ENCODE data around the gene ZNF771.

ZNF771 gene

DNA sequence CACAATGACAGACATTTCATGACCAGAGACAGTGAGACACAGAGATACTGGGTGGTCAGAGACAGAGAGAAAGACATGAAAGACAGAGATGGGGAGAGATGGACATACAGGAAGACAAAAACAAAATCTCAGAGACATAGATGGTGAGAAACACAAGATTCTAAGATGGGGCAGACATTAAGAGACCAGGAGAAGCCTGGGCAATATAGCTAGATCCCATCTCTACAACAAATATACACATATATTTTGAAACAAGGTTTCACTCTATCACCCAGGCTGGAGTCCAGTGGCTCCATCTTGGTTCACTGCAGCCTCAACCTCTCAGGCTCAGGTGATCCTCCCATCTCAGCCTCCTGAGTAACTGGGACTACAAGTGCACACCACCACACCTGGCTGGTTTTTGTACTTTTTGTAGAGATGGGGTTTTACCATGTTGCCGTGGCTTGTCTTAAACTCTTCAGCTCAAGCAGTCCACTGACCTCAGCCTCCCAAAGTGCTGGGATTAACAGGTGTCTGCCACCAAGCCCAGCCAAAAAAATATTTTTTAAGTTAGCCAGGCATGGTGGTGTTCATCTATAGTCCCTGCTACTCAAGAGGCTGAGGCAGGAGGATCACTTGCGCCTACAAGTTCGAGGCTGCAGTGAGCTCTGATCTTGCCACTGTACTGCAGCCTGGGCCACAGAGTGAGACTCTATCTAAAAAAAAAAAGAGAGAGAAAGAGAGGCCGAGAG is 27.2 kb upstream of the ZNF771 start:
- Histone ChIP-seq H3K4me3 (no peak overlapping the region), H3K4me1 (peaks cover 0 to 26% (median 15%) of the 10 kb centered on the region in 4 donors), H3K36me3 (no peaks in the 10 kb centered on the region), H3K27ac (no peak overlapping the region), H3K9me3 (no peaks in the 10 kb centered on the region), H3K27me3 (no peaks in the 10 kb centered on the region)
- DNase-seq = no peak
- TF ChIP-seq, protein P1, sequence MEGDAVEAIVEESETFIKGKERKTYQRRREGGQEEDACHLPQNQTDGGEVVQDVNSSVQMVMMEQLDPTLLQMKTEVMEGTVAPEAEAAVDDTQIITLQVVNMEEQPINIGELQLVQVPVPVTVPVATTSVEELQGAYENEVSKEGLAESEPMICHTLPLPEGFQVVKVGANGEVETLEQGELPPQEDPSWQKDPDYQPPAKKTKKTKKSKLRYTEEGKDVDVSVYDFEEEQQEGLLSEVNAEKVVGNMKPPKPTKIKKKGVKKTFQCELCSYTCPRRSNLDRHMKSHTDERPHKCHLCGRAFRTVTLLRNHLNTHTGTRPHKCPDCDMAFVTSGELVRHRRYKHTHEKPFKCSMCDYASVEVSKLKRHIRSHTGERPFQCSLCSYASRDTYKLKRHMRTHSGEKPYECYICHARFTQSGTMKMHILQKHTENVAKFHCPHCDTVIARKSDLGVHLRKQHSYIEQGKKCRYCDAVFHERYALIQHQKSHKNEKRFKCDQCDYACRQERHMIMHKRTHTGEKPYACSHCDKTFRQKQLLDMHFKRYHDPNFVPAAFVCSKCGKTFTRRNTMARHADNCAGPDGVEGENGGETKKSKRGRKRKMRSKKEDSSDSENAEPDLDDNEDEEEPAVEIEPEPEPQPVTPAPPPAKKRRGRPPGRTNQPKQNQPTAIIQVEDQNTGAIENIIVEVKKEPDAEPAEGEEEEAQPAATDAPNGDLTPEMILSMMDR (IDR thresholded peaks at IDR 0.05) = no peak
- intact Hi-C loops (cut with DNase I; ENCODE audit: low total_unique reads) = no loop called here

DNA sequence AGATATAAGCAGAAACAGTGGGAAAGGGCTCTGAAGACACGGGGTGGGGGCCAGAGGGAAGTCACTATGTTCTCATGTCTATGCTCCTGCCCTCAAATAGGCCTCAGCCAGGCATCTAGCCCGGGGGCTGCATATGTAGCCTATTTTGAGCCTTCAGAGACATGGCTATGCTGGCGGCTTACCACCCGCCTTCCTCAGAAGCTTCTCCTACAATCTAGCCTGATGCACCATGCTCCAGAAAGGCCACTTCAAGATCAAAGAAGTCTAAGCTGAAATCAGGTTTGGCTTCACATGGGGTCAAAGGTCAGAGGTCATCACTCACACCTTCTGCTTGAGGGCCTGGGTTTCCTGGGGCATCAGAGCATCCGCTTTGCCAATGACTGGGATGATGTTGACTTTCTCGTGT is 26.6 kb upstream of the ZNF771 start:
- Histone ChIP-seq H3K36me3 (no peaks in the 10 kb centered on the region), H3K27me3 (no peaks in the 10 kb centered on the region), H3K27ac (no peak overlapping the region), H3K4me3 (no peak overlapping the region), H3K9me3 (no peaks in the 10 kb centered on the region), H3K4me1 (peaks cover 0 to 26% (median 15%) of the 10 kb centered on the region in 4 donors)
- TF ChIP-seq, protein P1 (IDR thresholded peaks at IDR 0.05) = no peak
- intact Hi-C loops (cut with DNase I; ENCODE audit: low total_unique reads) = no loop called here
- DNase-seq = no peak

GRCh38 chr16:30381291-30382041 is 25.9 kb upstream of the ZNF771 start:
- peaks cover 0 to 24% (median 15%) of the 10 kb centered on the region in 4 donors for H3K4me1 ChIP-seq
- no peak overlapping the region for H3K27ac ChIP-seq
- no peak overlapping the region for H3K4me3 ChIP-seq
- H3K27me3 ChIP-seq = no peaks in the 10 kb centered on the region
- DNase-seq = no peak
- H3K9me3 ChIP-seq = no peaks in the 10 kb centered on the region
- intact Hi-C loops (cut with DNase I; ENCODE audit: low total_unique reads) = no loop called here
- TF ChIP-seq, protein P1 (IDR thresholded peaks at IDR 0.05) = no peak
- H3K36me3 ChIP-seq = no peaks in the 10 kb centered on the region

GRCh38 chr16:30382111-30382881 is 25.1 kb upstream of the ZNF771 start, which contains the start of gene SEPTIN1:
Gene SEPTIN1 (minus strand): TSS chr16:30382561. CDS start chr16:30382542, 19 bp downstream.
- DNase-seq = no peak
- H3K4me3 ChIP-seq = no peak within 1 kb of the TSS
- intact Hi-C loops (cut with DNase I; ENCODE audit: low total_unique reads) = no loop called here
- TF ChIP-seq, protein P1 (IDR thresholded peaks at IDR 0.05) = no peak
- no peaks in the 10 kb centered on the region for H3K9me3 ChIP-seq
- peaks cover 0 to 16% (median 10%) of the 10 kb centered on the region in 4 donors for H3K4me1 ChIP-seq
- no peaks in the 10 kb centered on the region for H3K27me3 ChIP-seq
- no peaks in the 10 kb centered on the region for H3K36me3 ChIP-seq
- H3K27ac ChIP-seq = no peak within 1 kb of the TSS

- H3K36me3 ChIP-seq = no peaks in the 10 kb centered on the region
Measured at GRCh38 chr16:30383521-30383920, 23.9 kb upstream of the ZNF771 start.

More at GRCh38 chr16:30383521-30383920, 23.9 kb upstream of the ZNF771 start:
- H3K4me1 ChIP-seq = peaks cover 0 to 13% (median 8%) of the 10 kb centered on the region in 4 donors
- TF ChIP-seq, protein P1 (IDR thresholded peaks at IDR 0.05) = no peak
- H3K9me3 ChIP-seq = no peaks in the 10 kb centered on the region
- no peak overlapping the region for H3K27ac ChIP-seq
- H3K4me3 ChIP-seq = no peak overlapping the region
- H3K27me3 ChIP-seq = no peaks in the 10 kb centered on the region
- intact Hi-C loops (cut with DNase I; ENCODE audit: low total_unique reads) = no loop called here
- DNase-seq = no peak
